ENCODE data around the gene COG3.

GRCh38 chr13:45446181-45446580, 18.6 kb upstream of the COG3 start:
- no peak for TF ChIP-seq CTCF (IDR thresholded peaks at IDR 0.05)
- no peak for TF ChIP-seq POLR2AphosphoS5 (IDR thresholded peaks at IDR 0.05)
- TF ChIP-seq POLR2A (IDR thresholded peaks at IDR 0.05), result no peak
- no peak for TF ChIP-seq EP300 (IDR thresholded peaks at IDR 0.05; ENCODE audit: low read depth)

Measured in transverse colon (tissue), 4 donors.